DMS79 (cell line): ENCODE data around the gene ADAM22.
A peak's percentile ranks its signal among the peaks of the same experiment; 100 is the strongest.

Experiments
- DNase-seq: peaks from one replicate; lab custom pipeline; 2025; lab: John Stamatoyannopoulos, UW

ADAM22 gene

GRCh38 chr7:88167223-88167622, 233.2 kb downstream of the ADAM22 start:
- no peak for DNase-seq

GRCh38 chr7:88167721-88168120, 233.7 kb downstream of the ADAM22 start:
- DNase-seq: no peak

GRCh38 chr7:88169717-88170320, 235.8 kb downstream of the ADAM22 start:
- DNase-seq: no peak

- no peak for DNase-seq
Observed at GRCh38 chr7:88172842-88173241, 238.8 kb downstream of the ADAM22 start.

- no peak for DNase-seq
Observed at GRCh38 chr7:88176190-88176589, 242.1 kb downstream of the ADAM22 start.

- no peak for DNase-seq
Observed at GRCh38 chr7:88183051-88183450, 249.0 kb downstream of the ADAM22 start.

GRCh38 chr7:88184848-88185304, 250.8 kb downstream of the ADAM22 start:
- DNase-seq: no peak

- DNase-seq: peak; percentile 5
Observed at GRCh38 chr7:88185650-88186049, 251.6 kb downstream of the ADAM22 start.

GRCh38 chr7:88191911-88192310, 257.9 kb downstream of the ADAM22 start:
- no peak for DNase-seq

GRCh38 chr7:88200261-88200660, 266.2 kb downstream of the ADAM22 start:
- no peak for DNase-seq

- peak; percentile 10 for DNase-seq
Observed at GRCh38 chr7:88200789-88201188, 266.7 kb downstream of the ADAM22 start.

GRCh38 chr7:88201305-88201704, 267.3 kb downstream of the ADAM22 start:
- no peak for DNase-seq

- no peak for DNase-seq
Observed at GRCh38 chr7:88202278-88202677, 268.2 kb downstream of the ADAM22 start.

GRCh38 chr7:88202799-88203198, 268.7 kb downstream of the ADAM22 start:
- no peak for DNase-seq

- DNase-seq: no peak
Observed at GRCh38 chr7:88203401-88203800, 269.4 kb downstream of the ADAM22 start.

- DNase-seq: no peak
Observed at GRCh38 chr7:88204525-88205110, 270.6 kb downstream of the ADAM22 start.

GRCh38 chr7:88205179-88205578, 271.1 kb downstream of the ADAM22 start:
- DNase-seq: no peak

- DNase-seq: no peak
Observed at GRCh38 chr7:88206254-88206653, 272.2 kb downstream of the ADAM22 start.

- no peak for DNase-seq
Observed at GRCh38 chr7:88208521-88208920, 274.5 kb downstream of the ADAM22 start.

GRCh38 chr7:88212918-88213317, 278.9 kb downstream of the ADAM22 start:
- no peak for DNase-seq

GRCh38 chr7:88214456-88214855, 280.4 kb downstream of the ADAM22 start:
- no peak for DNase-seq

GRCh38 chr7:88215295-88215694, 281.2 kb downstream of the ADAM22 start:
- no peak for DNase-seq

- DNase-seq: peak; percentile 94
Observed at GRCh38 chr7:88216276-88216675, 282.2 kb downstream of the ADAM22 start.
